HTR-8/SVneo (cell line): Measurements from ENCODE around the gene NFE2L3.
"Not testable (repeated sequence)": the region's sequence is repeated elsewhere in the genome, so short reads cannot be mapped to it uniquely, and the experiment has no call there.

Experiments
- DNase-seq: peaks from one replicate; pipeline ENCODE4 v3.0.0; 2011; ENCODE audit warnings: low spot score, mixed read lengths; ENCODE audit not compliant: insufficient read length
- FAIRE-seq: peaks from 2 replicates; lab custom pipeline; 2011; peaks lifted over from hg19 to GRCh38; lab: Jason Lieb, UNC

Gene NFE2L3

DNA sequence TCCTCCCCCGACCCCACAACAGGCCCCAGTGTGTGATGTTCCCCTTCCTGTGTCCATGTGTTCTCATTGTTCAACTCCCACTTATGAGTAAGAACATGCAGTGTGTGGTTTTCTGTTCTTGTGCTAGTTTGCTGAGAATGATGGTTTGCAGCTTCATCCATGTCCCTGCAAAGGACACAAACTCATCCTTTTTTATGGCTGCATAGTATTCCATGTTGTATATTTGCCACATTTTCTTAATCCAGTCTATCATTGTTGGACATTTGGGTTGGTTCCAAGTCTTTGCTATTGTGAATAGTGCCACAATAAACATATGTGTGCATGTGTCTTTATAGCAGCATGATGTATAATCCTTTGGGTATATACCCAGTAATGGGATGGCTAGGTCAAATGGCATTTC lies 11.8 kb downstream of the NFE2L3 start:
- DNase-seq, FAIRE-seq: not testable (repeated sequence)

DNA sequence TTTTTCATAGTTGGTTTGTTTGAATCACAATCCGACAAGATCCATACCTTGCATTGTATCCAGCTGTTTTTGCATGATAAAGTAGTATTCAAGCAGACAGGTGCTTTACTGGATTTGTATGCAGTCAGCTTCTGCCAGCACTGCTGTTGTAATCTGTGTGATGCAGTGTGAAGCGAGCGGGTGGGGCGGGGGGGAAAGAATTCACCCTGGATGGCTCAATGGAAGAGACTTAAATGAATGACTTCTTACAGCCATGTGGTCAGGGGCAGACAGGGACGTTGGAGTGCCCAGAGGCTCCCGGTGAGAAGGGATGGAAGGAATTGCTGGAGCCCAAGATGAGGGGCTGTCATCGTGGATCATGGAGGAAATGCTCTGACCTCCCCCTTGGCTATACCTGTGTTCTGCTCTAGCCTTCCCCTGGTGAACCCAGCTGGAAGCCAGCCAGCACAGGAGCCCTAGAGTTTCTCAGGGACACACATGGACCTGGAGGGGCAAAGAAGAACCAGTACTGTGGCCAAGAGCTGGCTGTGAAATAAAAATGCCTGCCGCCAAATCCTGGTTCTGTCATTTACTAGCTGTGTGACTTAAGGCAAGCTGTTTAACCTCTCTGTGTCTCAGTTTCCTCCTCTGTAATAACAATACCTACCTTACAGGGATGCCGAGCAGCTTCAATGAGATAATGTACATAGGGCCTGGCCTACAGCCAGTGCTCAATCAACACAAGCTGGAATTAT lies 14.1 kb downstream of the NFE2L3 start:
- DNase-seq, result no peak
- no peak for FAIRE-seq

DNA sequence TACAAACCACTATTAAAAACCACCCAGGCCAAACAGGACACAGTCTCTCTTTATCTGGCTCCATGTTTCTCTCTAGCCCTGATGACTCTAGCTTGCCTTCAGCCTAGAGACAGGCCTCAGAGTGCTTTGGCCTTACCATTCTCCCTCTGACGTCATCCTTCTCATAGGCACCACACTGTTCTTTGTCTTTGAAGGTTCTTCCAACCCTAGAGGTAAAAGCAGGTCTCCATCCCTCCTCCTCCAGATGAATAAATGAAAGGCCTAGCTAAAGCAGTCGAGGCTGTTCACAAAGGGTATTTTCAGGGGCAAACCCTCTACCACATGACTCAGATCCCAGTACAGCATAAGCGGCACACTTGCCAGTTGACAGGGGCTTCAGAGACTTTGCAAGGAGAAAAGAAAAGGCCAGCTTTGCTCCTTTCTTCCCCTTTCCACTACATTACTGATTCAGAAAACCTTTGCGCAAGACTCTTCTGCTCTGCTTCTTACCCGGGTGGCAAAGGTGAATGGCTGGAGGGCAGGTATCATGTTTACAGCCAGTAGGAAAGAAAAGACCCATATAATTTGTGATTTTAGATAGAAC lies 14.8 kb downstream of the NFE2L3 start:
- FAIRE-seq (no peak), DNase-seq (no peak)

DNA sequence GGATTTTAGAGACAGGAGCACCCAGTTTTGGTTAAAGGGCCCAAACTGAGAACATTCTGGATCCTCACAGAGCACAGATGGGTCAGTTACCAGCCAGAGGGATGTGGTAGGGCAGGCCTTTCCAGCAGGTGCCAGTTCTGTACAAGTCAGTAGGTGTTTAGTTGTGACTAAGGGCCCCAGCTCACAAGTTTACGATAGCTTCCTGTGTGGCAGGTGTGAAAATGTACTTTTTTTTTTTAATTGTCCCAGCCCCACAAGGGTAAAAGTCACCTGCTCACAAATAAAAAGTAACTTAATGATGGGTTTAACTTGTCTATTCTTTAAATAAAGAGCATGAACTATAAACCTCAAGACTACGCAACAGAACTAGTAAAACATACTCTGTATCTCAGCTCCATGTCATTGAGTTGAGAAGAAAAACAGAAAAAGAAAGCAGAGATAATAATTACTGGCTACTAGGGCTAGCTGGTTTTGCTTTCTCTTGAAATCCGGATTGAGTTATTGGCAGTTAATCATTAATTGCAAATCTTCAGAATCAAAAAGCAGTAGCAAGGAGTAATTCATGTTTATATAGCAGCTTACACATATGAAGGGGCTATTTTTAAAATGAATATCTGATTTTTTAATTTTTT lies 15.4 kb downstream of the NFE2L3 start:
- no peak for DNase-seq

DNA sequence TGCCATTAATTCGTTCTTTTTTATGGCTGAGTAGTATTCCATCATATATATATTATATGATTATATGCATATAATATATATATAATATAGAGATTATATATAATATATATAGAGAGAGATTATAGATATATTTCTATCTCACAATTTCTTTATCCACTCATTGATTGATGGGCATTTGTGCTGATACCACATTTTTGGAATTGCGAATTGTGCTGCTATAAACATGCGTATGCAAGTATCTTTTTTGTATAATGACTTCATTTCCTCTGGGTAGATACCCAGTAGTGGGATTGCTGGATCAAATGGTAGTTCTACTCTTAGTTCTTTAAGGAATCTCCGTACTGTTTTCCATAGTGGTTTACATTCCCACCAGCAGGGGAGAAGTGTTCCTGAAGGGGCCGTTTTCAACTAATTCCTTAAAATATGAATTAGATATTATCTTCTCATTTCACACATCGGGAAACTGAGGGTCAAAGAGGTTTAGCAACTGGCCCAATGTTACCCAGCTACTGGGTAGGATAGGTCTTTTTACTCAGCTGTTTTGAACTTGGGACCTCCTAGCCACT lies 16.5 kb downstream of the NFE2L3 start:
- FAIRE-seq (no peak), DNase-seq (no peak)

More for the DNA sequence above, 15.4 kb downstream of the NFE2L3 start:
- no peak for FAIRE-seq

DNA sequence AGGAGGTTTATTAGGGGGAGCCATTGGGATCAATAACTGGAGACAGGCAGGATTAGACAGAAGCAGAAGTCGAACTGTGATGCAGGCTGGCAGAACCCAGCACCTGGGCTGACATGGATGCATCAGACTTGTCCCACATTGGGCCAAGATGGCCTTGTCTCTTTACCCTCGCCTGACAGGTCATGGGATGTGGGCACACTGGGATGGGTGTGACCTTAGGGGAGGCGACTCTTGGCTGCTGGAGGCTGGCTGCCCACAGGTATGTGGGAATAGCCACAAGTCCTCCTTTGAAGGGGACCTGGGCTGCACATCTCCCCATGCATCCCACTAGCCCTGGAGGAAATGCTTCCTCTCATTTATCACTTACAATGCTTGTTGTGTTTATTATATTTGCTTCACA lies 17.3 kb downstream of the NFE2L3 start:
- no peak for DNase-seq
- FAIRE-seq, result no peak

DNA sequence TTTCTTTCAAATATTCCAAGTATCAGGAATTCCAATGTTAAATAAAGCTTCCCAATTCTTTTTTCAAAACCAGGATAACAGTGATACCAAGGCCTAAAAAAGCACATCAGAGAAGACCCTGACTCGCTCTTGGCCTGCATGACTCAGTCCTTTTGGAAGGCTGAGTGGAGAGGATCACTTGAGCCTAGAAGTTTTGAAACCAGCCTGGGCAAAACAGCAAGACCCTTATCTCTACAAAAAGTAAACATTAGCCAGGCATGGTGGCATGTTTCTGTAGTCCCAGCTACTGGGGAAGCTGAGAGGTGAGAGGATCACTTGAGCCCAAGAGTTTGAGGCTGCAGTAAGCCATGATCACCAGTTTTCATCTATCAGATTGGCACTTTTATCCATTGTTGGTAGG lies 18.7 kb downstream of the NFE2L3 start:
- DNase-seq, result no peak
- FAIRE-seq, result no peak

DNA sequence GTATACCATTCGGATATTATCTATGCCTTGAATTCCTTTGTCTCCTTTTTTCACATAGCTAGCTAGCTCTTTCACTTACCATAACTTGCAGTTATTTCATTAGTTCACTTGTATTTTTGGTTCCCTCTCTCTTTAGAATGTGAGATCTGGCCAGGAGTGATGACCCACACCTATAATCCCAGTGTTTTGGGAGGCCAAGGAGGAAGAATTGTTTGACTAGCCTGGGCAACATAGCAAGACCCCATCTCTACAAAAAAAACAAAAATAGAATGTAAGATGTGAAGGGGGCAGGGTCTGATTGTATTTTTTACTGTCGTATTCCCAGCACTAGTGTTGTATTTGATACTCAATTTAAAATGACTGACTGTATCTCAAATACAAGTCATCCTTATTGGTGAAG lies 19.6 kb downstream of the NFE2L3 start:
- DNase-seq, result no peak
- FAIRE-seq, result no peak

DNA sequence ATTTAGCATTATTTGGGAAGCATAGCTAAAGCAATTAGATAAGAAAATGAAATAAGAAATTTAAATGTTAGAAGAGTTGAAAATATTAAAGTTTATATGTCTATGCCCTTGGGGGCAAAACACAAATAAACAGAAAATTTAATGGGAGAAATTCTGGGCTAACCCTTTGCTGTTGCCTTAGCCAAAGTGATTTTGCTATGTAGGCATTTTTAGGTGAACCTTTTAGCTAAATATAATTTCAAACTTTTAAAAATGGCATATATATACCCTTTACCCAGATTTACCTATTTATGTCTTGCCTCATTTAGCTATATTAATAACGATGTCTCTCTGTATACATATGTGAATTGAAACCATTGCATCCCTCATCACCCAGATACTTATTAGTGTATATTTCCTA lies 20.1 kb downstream of the NFE2L3 start:
- DNase-seq (no peak), FAIRE-seq (no peak)

DNA sequence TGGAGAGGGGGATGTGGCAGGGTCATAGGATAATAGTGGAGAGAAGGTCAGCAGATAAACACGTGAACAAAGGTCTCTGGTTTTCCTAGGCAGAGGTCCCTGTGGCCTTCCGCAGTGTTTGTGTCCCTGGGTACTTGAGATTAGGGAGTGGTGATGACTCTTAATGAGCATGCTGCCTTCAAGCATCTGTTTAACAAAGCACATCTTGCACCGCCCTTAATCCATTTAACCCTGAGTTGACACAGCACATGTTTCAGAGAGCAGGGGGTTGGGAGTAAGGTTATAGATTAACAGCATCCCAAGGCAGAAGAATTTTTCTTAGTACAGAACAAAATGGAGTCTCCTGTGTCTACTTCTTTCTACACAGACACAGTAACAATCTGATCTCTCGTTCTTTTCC lies 23.9 kb downstream of the NFE2L3 start:
- not testable (repeated sequence) for DNase-seq, FAIRE-seq

DNA sequence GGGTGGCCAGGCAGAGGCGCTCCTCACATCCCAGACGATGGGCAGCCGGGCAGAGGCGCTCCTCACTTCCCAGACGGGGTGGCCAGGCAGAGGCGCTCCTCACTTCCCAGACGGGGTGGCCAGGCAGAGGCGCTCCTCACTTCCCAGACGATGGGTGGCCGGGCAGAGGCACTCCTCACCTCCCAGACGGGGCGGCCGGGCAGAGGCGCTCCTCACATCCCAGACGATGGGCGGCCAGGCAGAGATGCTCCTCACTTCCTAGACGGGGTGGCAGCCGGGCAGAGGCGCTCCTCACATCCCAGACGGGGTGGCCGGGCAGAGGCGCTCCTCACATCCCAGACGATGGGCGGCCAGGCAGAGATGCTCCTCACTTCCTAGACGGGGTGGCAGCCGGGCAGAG lies 24.7 kb downstream of the NFE2L3 start:
- not testable (repeated sequence) for FAIRE-seq, DNase-seq

DNA sequence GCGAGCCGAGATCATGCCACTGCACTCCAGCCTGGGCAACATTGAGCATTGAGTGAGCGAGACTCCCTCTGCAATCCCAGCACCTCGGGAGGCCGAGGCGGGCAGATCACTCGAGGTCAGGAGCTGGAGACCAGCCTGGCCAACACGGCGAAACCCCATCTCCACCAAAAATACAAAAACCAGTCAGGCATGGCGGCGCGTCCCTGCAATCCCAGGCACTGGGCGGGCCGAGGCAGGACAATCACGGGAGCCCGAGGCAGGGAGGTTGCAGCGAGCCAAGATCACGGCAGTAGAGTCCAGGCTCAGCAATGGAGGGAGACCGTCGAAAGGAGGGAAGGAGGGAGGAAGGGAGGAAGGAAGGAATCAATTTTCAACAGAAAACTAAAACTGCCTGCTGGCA lies 25.3 kb downstream of the NFE2L3 start:
- FAIRE-seq, DNase-seq: not testable (repeated sequence)

DNA sequence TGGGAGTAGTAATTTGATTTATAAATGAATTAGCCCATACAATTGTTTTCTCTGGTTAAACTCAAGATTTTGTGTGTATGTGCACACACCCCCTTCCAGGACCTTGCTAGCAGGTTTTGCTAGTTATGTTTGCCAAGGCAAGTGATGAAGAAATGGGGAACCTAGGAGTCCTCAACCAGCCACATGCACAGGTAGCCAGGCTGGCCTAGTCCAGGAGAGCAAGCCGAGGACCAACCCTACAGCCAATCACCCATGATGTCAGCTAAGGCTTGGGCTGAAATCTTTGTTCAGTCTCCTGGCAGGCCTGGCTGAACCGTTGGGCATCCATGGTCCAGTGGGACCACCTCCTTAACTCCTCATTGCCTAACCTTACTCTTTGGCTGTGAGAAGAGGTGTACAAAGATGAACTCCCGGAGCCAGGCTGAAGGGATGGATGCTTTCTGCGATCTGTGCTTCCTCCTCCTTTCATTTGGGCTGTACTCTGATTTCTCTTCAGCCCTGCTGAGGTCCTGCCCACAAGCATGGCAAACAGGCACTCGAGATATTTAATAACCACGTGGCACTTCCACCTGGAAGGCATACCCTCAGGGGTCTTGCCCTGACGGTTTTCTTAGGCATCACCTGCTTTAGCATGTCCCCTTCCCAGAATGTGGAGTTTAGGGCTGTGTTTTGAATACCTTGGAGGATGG lies 26.4 kb downstream of the NFE2L3 start:
- DNase-seq (no peak), FAIRE-seq (no peak)

DNA sequence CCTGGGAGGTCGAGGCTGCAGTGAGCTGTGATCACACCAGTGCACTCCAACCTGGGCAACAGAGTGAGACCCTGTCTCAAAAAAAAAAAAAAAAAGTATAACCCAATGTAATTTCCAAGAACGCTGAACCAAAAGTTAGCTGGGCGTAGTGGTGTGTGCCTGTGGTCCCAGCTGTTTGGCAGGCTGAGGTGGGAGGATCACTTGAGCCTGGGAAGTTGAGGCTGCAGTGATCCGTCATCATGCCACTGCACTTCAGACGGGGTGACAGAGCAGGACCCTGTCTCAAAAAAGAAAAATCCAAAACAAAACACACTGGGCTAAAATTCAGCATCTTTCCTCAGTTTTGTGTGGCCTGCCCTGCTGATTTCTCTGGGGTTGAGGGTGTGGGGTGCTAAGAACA lies 27.4 kb downstream of the NFE2L3 start:
- DNase-seq (no peak), FAIRE-seq (no peak)

DNA sequence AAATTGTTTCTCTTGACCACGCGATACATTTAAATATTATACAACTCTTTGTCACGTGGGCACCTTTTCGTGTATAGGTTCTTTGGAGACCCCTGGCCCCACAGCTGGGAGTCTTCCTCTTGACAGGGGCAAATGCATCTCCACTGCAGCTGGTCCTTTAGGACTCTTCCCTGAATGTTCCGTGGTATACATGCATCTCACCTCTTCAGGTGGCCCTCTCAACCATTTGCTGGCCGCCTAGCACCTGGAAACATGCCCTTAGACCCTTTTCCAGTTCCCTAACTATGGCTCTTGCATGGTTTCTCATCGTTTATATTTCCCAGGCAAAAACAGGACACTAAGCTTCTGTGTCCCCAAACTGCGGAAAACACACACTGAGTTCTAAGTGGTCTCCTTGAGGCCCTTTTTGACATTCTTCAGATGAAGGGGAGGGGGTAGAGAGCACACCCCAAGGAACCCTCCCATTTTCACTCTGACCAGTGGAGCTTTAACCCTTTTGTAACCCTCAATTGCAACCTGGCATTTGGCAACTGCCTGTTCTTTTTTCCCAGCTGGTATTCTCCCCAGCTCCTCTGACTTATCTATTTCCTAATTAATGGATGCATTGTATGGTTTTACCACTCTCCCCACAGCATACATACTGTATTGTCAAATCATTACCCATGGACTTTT lies 28.0 kb downstream of the NFE2L3 start:
- FAIRE-seq (no peak), DNase-seq (no peak)

DNA sequence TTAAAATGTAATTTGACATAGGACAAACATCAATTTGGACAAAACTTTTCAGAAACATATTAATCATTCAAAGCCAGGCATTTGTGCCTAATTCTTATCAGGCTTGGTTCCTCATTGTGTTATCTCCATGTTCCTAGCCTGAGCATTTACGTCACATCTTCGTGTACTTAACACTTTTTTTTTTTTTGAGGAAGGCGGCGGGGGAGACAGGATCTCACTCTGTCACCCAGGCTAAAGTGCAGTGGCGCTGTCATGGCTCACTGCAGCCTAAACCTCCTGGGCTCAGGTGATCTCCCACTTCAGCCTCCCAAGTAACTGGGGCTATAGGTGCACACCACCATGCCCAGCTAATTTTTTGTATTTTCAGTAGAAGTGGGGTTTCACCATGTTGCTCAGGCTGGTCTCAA lies 28.8 kb downstream of the NFE2L3 start:
- DNase-seq (no peak), FAIRE-seq (no peak)

DNA sequence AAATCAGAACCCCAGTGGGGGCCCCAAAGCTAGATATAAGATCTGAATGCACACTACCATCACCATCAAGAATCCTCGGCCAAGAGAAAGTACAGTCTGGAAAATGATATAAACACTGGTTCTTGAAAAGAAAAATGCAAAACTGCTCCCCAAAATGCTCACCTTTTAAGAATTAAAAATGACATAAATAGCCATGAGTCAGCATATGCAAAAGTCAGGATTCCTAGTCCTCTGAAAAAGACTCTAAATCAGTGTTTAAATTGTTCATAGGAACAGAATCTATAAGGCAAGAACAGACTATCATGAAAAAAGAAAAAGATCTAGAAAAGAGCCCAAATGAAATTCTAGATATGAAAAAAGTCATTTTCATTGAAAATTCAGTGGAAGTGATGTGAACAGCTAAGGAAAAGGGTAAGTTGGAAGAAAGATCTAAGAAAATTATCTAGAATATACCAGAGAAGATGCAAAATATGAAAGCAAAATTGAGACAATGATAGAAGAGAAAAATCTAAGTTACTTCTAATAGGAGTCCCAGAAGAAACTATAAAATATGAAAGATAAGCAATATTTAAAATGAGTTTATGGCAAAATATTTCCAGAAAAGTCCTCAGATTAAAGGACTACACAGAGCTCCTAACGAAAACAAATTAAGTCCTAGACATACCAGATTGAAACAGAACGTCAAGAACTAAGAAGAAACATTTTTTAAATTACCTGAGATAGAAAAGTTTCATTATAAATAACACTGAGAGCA lies 29.7 kb downstream of the NFE2L3 start:
- FAIRE-seq (no peak), DNase-seq (no peak)

DNA sequence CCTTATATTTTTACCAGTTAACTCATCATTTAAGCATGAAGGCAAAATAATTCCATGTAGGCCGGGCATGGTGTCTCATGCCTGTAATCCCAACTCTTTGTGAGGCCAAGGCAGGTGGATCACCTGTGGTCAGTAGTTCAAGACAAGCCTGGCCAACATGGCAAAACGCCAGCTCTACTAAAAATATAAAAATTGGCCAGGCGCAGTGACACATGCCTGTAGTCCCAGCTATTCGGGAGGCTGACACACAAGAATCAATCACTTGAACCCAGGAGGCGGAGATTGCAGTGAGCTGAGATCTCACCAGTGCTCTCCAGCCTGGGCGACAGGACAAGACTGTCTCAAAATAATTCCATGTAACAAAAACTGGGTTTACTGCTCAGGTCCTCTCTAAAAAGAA lies 30.3 kb downstream of the NFE2L3 start:
- FAIRE-seq, result no peak
- DNase-seq, result no peak

DNA sequence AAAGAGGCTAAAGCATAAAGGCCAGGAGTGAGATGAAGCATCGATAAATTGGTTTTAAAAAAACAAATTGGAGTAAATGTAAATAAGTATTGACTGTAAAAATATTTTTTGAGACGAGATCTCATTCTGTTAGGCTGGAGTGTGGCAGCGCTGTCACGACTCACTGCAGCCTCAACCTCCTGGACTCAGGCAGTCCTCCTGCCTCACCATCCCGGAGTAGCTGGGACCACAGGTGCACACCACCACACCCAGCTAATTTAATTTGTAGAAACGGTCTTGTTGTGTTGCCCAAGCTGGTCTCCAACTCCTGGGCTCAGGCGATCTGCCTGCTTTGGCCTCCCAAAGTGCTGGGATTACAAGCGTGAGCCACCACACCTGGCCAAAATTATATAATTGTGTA lies 30.7 kb downstream of the NFE2L3 start:
- no peak for DNase-seq
- FAIRE-seq, result no peak
